GM19438 (cell line): ENCODE results near the gene ARHGEF37.
"Not testable (repeated sequence)": the region's sequence is repeated elsewhere in the genome, so short reads cannot be mapped to it uniquely, and the experiment has no call there.

Experiments used
- ATAC-seq: cut with Tn5 transposase; IDR thresholded peaks from one replicate; pipeline ENCODE4 v1.9.1; 2021; ENCODE audit warnings: low read depth; ENCODE audit not compliant: unreplicated experiment

The ARHGEF37 gene

GRCh38 chr5:149644629-149645028 is 63.3 kb downstream of the ARHGEF37 start:
- ATAC-seq: no peak

- no peak for ATAC-seq
Observed at GRCh38 chr5:149645236-149645635, 63.9 kb downstream of the ARHGEF37 start.

GRCh38 chr5:149645725-149646124 is 64.4 kb downstream of the ARHGEF37 start:
- no peak for ATAC-seq

- no peak for ATAC-seq
Observed at GRCh38 chr5:149646564-149646963, 65.3 kb downstream of the ARHGEF37 start.

- ATAC-seq: no peak
Observed at GRCh38 chr5:149647334-149647733, 66.0 kb downstream of the ARHGEF37 start.

GRCh38 chr5:149648464-149649393 is 67.4 kb downstream of the ARHGEF37 start:
- ATAC-seq: not testable (repeated sequence)

GRCh38 chr5:149649730-149650129 is 68.4 kb downstream of the ARHGEF37 start:
- not testable (repeated sequence) for ATAC-seq

GRCh38 chr5:149651686-149652085 is 70.4 kb downstream of the ARHGEF37 start:
- ATAC-seq: no peak

GRCh38 chr5:149652697-149653096 is 71.4 kb downstream of the ARHGEF37 start:
- ATAC-seq: no peak

- ATAC-seq: no peak
Observed at GRCh38 chr5:149654231-149654630, 72.9 kb downstream of the ARHGEF37 start.

- no peak for ATAC-seq
Observed at GRCh38 chr5:149654883-149655505, 73.7 kb downstream of the ARHGEF37 start.

GRCh38 chr5:149656576-149657182 is 75.4 kb downstream of the ARHGEF37 start:
- no peak for ATAC-seq

GRCh38 chr5:149657324-149657723 is 76.0 kb downstream of the ARHGEF37 start:
- ATAC-seq: no peak

- ATAC-seq: no peak
Observed at GRCh38 chr5:149658299-149658698, 77.0 kb downstream of the ARHGEF37 start.

- no peak for ATAC-seq
Observed at GRCh38 chr5:149664083-149664482, 82.8 kb downstream of the ARHGEF37 start.

- ATAC-seq: no peak
Observed at GRCh38 chr5:149664666-149665415, 83.5 kb downstream of the ARHGEF37 start.

- ATAC-seq: no peak
Observed at GRCh38 chr5:149665416-149666175, 84.3 kb downstream of the ARHGEF37 start.

- ATAC-seq: no peak
Observed at GRCh38 chr5:149666212-149666852, 85.0 kb downstream of the ARHGEF37 start.

GRCh38 chr5:149667084-149667828 is 86.0 kb downstream of the ARHGEF37 start:
- no peak for ATAC-seq
